ENCODE measurements around the gene MTHFD2L.

GRCh38 chr4:74202062-74202586 is 44.2 kb downstream of the MTHFD2L start:
- TF ChIP-seq CTCF (IDR thresholded peaks at IDR 0.05; ENCODE audit: poor library complexity) (no peak), EZH2phosphoT487 (IDR thresholded peaks at IDR 0.05; ENCODE audit: low read depth, severe bottlenecking, unreplicated experiment) (peak; percentile 88)
